Left ventricle myocardium inferior (tissue), 1 donor: ENCODE data around the gene UHRF1. TPM values are rescaled to one million over a fixed set of nuclear protein-coding genes. Genes with fewer than 3 reads are reported as not detected.
A peak's percentile ranks its signal among the peaks of the same experiment; 100 is the strongest.

Source experiments
- DNase-seq: peaks from one replicate; pipeline ENCODE4 v3.0.0-alpha.2; 2020
- H3K27ac ChIP-seq: fragments of 200-600 bp; replicated peaks from 2 replicates; pipeline ENCODE4 v1.8.0; 2021
- H3K27me3 ChIP-seq: fragments of 200-600 bp; 2 replicates; pipeline ENCODE4 v1.8.0; 2021; ENCODE audit warnings: low read depth
- H3K36me3 ChIP-seq: fragments of 200-600 bp; 2 replicates; pipeline ENCODE4 v1.8.0; 2021
- H3K4me1 ChIP-seq: fragments of 200-600 bp; 2 replicates; pipeline ENCODE4 v1.8.0; 2021
- H3K4me3 ChIP-seq: fragments of 200-600 bp; 2 replicates; pipeline ENCODE4 v1.8.0; 2021; ENCODE audit warnings: mild to moderate bottlenecking, moderate library complexity
- H3K9me3 ChIP-seq: fragments of 200-600 bp; replicated peaks from 2 replicates; pipeline ENCODE4 v1.8.0; 2021
- intact Hi-C: fragments of 100-400 bp; cut with micrococcal nuclease; formaldehyde crosslinking; loops from one replicate; pipeline ENCODE4 v1.11.0; 2022
- total RNA-seq: library from RNA; stranded (reverse); fragmentation: NEBNext Ultra II Directional; extraction: Animal tissue kit (Norgen Biotek cat#: 25700); gene quantifications from one replicate; pipeline ENCODE4 v1.2.1, GENCODE V29; 2021
- TF ChIP-seq, protein P1 (sequence below): fragments of 200-600 bp; IDR thresholded peaks from 2 replicates; pipeline ENCODE4 v1.8.0; 2021; ENCODE audit warnings: antibody characterized with exemption, mild to moderate bottlenecking, borderline replicate concordance
- donor health status: DM: no; HTN: yes; CAD: no; lungs with severe emphysema.

The UHRF1 gene
- total RNA-seq, 1 donor from 2014 or later, result 1.3 TPM

DNA sequence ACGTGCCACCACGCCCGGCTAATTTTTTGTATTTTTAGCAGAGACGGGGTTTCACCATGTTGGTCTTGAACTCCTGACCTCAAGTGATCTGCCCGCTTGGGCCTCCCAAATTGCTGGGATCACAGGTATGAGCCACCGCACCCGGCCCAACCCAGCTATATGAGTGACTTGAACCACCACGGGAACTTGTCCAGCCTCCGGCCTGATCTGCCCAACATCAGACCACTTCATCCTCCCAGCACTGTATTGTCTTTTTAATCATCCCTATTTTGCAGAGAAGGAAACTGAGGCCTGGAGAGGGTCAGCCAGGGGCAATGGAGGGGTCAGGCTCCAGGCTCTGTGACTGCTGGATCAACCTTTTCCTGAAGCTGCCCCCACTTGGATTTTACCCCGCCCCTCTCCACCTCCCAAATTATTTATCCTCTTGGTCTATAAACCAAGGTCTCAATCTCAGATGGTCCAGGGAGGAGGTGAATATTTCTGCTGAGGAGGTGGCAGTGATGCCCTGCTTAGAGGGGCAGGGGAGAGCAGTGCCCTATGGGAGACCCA, 40.9 kb upstream of the UHRF1 start:
- no peaks in the 10 kb centered on the region for H3K9me3 ChIP-seq
- H3K36me3 ChIP-seq, result no peaks in the 10 kb centered on the region
- peaks cover 20% of the 10 kb centered on the region for H3K4me1 ChIP-seq
- no peak for DNase-seq
- TF ChIP-seq, protein P1, sequence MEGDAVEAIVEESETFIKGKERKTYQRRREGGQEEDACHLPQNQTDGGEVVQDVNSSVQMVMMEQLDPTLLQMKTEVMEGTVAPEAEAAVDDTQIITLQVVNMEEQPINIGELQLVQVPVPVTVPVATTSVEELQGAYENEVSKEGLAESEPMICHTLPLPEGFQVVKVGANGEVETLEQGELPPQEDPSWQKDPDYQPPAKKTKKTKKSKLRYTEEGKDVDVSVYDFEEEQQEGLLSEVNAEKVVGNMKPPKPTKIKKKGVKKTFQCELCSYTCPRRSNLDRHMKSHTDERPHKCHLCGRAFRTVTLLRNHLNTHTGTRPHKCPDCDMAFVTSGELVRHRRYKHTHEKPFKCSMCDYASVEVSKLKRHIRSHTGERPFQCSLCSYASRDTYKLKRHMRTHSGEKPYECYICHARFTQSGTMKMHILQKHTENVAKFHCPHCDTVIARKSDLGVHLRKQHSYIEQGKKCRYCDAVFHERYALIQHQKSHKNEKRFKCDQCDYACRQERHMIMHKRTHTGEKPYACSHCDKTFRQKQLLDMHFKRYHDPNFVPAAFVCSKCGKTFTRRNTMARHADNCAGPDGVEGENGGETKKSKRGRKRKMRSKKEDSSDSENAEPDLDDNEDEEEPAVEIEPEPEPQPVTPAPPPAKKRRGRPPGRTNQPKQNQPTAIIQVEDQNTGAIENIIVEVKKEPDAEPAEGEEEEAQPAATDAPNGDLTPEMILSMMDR, result no peak
- H3K4me3 ChIP-seq, result peak overlapping the region; percentile 94
- H3K27ac ChIP-seq, result no peak overlapping the region
- intact Hi-C loops, result no loop called here
- no peaks in the 10 kb centered on the region for H3K27me3 ChIP-seq

DNA sequence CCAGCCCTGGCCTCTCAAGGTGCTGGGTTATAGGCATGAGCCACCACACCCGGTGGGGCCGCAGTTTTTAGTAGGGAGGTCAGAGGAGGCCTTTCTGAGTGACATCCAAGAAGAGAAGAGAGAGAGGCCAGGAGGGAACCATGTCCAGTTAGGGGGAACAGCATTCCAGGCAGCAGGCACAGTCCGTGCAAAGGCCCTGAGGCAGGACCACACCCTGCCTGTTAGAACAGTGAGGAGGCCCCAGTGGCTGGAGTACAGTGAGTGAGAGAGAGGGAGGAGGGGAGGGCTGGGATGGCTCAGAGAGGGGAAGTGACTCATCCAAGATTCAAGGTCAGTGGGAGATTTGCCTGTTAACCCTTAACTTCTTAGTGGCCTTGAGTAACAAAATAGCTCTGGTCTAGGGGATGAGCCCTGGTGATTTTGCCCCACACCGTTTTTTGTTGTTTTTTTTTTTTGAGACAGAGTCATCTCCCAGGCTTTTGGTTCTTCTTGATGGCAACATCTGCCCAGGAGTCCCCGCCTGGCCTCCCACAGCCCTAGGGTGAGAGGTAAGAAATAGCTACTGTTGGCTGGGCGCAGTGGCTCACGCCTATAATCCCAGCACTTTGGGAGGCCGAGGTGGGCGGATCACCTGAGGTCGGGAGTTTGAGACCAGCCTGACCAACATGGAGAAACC, 39.1 kb upstream of the UHRF1 start:
- H3K27ac ChIP-seq, result no peak overlapping the region
- intact Hi-C loops, result no loop called here
- H3K9me3 ChIP-seq, result no peaks in the 10 kb centered on the region

DNA sequence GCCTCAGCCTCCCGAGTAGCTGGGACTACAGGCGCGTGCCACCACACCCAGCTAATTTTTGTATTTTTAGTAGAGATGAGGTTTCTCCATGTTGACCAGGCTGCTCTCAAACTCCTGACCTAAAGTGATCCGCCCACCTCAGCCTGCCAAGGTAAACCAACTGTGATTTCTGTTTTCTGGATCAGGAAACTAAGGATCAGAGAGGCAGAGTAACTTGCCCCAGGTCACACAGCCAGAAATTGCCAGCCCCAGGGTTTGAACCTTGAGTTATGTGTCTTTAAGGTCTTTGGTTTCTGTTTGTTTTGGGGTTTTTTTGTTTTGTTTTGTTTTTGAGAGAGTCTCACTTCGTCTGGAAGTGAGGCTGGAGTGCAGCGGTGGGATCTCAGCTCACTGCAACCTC, 37.6 kb upstream of the UHRF1 start:
- Histone ChIP-seq H3K4me1 (peaks cover 13% of the 10 kb centered on the region), H3K9me3 (no peaks in the 10 kb centered on the region), H3K27me3 (no peaks in the 10 kb centered on the region), H3K4me3 (no peak overlapping the region), H3K27ac (no peak overlapping the region), H3K36me3 (no peaks in the 10 kb centered on the region)
- DNase-seq, result no peak
- TF ChIP-seq, protein P1, result no peak
- intact Hi-C loops, result no loop called here

More for the DNA sequence above, 39.1 kb upstream of the UHRF1 start:
- TF ChIP-seq, protein P1, result no peak
- no peaks in the 10 kb centered on the region for H3K36me3 ChIP-seq
- H3K27me3 ChIP-seq, result no peaks in the 10 kb centered on the region
- H3K4me3 ChIP-seq, result no peak overlapping the region
- no peak for DNase-seq
- H3K4me1 ChIP-seq, result peaks cover 20% of the 10 kb centered on the region

DNA sequence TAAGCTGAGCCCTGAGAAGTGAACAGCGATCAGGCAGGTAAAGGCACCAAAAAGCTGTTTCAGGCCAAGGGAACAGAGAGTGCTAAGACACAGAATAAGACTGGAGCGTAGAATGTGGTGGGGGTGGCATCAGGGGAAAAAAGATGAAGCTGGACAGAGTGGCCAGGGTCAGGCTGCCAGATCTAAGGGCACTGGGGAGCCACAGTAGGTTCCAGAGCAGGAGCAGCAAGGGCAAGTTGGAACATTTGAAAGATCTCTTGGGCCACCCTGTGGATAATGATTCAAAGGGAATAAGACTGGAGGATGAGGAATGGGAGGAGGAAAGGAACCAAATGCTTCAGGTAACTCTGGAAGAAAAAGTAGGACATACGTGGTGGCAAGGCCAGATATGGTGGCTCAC, 35.4 kb upstream of the UHRF1 start:
- H3K36me3 ChIP-seq, result no peaks in the 10 kb centered on the region
- H3K4me1 ChIP-seq, result no peaks in the 10 kb centered on the region
- no peak overlapping the region for H3K4me3 ChIP-seq
- DNase-seq, result no peak
- H3K9me3 ChIP-seq, result no peaks in the 10 kb centered on the region
- intact Hi-C loops, result no loop called here
- no peak overlapping the region for H3K27ac ChIP-seq
- TF ChIP-seq, protein P1, result no peak
- H3K27me3 ChIP-seq, result peaks cover 16% of the 10 kb centered on the region

DNA sequence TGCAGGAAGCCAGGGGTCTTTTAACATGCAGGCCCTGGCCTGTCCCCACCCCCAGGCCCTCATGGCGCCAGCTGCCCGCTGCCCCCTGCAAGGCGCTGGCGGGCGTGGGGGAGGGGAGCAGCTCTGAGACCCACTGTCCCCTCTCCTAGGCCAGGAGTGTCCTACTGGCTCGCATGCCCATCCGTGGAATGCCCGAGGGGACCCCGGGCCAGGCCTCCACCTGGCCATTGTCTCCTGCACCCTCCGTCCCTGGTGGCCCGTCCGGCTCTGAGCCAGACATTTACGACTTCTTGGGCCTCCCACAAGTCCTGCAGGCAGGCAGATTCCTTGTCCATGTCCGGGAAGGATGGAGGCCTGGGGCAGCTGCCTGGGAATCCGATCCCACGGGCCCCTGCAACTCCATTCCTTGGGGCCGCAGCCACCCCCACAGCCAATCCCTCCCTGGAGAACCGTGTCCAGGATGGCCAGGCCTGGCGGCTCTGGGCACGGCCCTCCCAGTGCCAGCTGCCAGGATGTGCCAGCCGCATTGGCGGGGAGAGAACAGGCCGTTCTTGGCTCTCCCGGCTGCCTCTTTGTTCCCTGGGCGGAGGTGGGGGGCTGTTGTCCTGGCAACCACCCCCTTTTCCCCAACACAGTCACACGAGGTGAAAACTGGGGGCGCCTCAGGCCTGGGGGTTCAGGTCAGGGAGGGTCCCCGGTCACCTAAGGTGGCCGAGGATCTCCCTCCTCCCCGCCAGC, 31.4 kb upstream of the UHRF1 start:
- no peak overlapping the region for H3K4me3 ChIP-seq
- TF ChIP-seq, protein P1, result no peak
- intact Hi-C loops, result no loop called here

More for the DNA sequence above, 31.4 kb upstream of the UHRF1 start:
- no peaks in the 10 kb centered on the region for H3K9me3 ChIP-seq
- H3K4me1 ChIP-seq, result no peaks in the 10 kb centered on the region
- H3K27me3 ChIP-seq, result peaks cover 18% of the 10 kb centered on the region
- peak; percentile 60 for DNase-seq
- no peaks in the 10 kb centered on the region for H3K36me3 ChIP-seq
- H3K27ac ChIP-seq, result peak overlapping the region; percentile 81
